GM12872 (cell line): ENCODE data around the gene ANKRD11.

Experiments
- CTCF ChIP-seq: IDR thresholded peaks from 3 replicates; pipeline ENCODE4 v1.5.1; 2011; ENCODE audit warnings: low read depth, mild to moderate bottlenecking, low read length, moderate library complexity; ENCODE audit not compliant: insufficient read depth

Gene ANKRD11

GRCh38 chr16:89400740-89401139, 89.6 kb downstream of the ANKRD11 start:
- TF ChIP-seq CTCF: no peak

- TF ChIP-seq CTCF: no peak
These were observed 91.4 kb downstream of the ANKRD11 start for GRCh38 chr16:89398924-89399323.

GRCh38 chr16:89397331-89397861, 93.0 kb downstream of the ANKRD11 start:
- no peak for TF ChIP-seq CTCF

- no peak for TF ChIP-seq CTCF
These were observed 94.2 kb downstream of the ANKRD11 start for GRCh38 chr16:89396156-89396555.

GRCh38 chr16:89395150-89396142, 94.9 kb downstream of the ANKRD11 start:
- TF ChIP-seq CTCF: no peak

GRCh38 chr16:89393738-89394406, 96.5 kb downstream of the ANKRD11 start:
- no peak for TF ChIP-seq CTCF
